SK-N-MC (cell line): ENCODE data around the gene SLC26A11.
"Not testable (repeated sequence)": the region's sequence is repeated elsewhere in the genome, so short reads cannot be mapped to it uniquely, and the experiment has no call there.

Experiments used
- DNase-seq: peaks from one replicate; pipeline ENCODE4 v3.0.0-alpha.2; 2011; ENCODE audit warnings: low read depth, low spot score
- H3K27ac ChIP-seq: fragments of 200-600 bp; sonication (generic); 2 replicates; pipeline ENCODE4 v1.5.1; 2016; ENCODE audit warnings: mixed run types
- H3K36me3 ChIP-seq: fragments of 200-600 bp; sonication (generic); 2 replicates; pipeline ENCODE4 v1.6.1; 2017; ENCODE audit warnings: antibody characterized with exemption, low read length, mixed read lengths; ENCODE audit not compliant: insufficient read depth
- H3K4me3 ChIP-seq: fragments of 200-600 bp; sonication (generic); 2 replicates; pipeline ENCODE4 v1.5.1; 2016
- H3K9ac ChIP-seq: fragments of 200-600 bp; sonication (generic); 2 replicates; pipeline ENCODE4 v1.8.0; 2017; ENCODE audit warnings: mixed run types, mixed read lengths; ENCODE audit not compliant: insufficient read length
- H3K9me3 ChIP-seq: fragments of 200-600 bp; sonication (generic); 2 replicates; pipeline ENCODE4 v1.6.1; 2017; ENCODE audit warnings: low read depth, mild to moderate bottlenecking, antibody characterized with exemption, low read length, moderate library complexity, mixed read lengths
- EZH2 ChIP-seq: fragments of 200-600 bp; sonication (generic); IDR thresholded peaks from one replicate; pipeline ENCODE4 v1.6.1; 2017; ENCODE audit warnings: antibody characterized with exemption
- FOXP2 ChIP-seq: optimal IDR thresholded peaks from 2 replicates; pipeline ENCODE3; 2011; ENCODE audit warnings: mild to moderate bottlenecking, moderate library complexity; ENCODE audit not compliant: insufficient read depth; ENCODE audit errors: extremely low read length, control extremely low read depth
- POLR2AphosphoS5 ChIP-seq: IDR thresholded peaks from 2 replicates; pipeline ENCODE4 v1.6.1; 2012; ENCODE audit warnings: mild to moderate bottlenecking, low read depth, low read length, borderline replicate concordance

Gene SLC26A11

GRCh38 chr17:80227666-80228065, 7.4 kb downstream of the SLC26A11 start:
- no peak overlapping the region for H3K4me3 ChIP-seq
- TF ChIP-seq POLR2AphosphoS5 (no peak), EZH2 (no peak), FOXP2 (no peak)
- no peak for DNase-seq
- no peak overlapping the region for H3K27ac ChIP-seq
- H3K9me3 ChIP-seq, result no peaks in the 10 kb centered on the region; the same call in 1 of the 2 replicates
- no peaks in the 10 kb centered on the region for H3K36me3 ChIP-seq
- H3K9ac ChIP-seq, result no peak overlapping the region

DNA sequence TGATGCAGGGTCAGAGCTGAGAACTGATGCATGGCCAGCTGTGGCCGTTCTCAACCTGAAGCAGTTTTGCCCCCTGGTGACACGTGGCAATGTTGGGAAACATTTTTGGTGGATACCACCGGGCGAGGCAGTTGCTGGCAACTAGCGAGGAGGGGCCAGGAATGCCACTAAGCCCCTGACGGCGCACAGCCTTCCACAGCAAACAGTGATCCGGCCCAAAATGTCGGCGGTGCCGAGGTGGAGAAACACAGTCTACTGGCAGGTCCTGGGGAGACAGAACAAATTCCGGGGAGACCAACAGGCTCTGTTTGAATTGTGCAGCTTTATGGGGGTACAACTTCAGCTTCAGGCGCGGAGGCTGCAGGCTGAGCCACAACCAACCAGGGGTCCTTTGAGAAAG, 8.2 kb downstream of the SLC26A11 start:
- Histone ChIP-seq H3K27ac (no peak overlapping the region), H3K9ac (no peak overlapping the region), H3K4me3 (no peak overlapping the region), H3K36me3 (no peaks in the 10 kb centered on the region), H3K9me3 (no peaks in the 10 kb centered on the region; the same call in 1 of the 2 replicates)
- DNase-seq, result no peak
- TF ChIP-seq POLR2AphosphoS5, result no peak
- TF ChIP-seq FOXP2, result no peak
- no peak for TF ChIP-seq EZH2

DNA sequence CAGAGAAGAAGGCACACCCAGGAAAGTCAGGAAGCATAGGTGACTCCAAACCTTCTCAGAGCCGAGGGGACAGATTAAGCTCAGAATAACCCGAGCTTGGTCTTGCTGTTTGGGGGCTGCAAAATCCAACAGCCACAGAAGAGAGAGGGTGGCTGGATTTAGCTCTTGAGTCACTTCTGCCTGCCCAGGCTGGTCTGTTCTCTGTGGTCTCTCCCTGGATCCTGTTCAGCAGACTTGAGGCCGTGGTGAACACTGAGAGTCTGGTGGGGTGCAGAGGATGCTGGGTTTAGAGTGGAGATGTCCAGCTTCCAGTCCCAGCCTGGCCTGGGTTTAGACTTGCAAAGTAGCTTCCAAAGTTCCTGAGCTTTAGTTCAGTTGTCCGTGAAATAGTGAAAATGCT, 8.8 kb downstream of the SLC26A11 start:
- no peaks in the 10 kb centered on the region for H3K36me3 ChIP-seq
- H3K27ac ChIP-seq, result no peak overlapping the region
- no peak overlapping the region for H3K4me3 ChIP-seq
- H3K9me3 ChIP-seq, result no peaks in the 10 kb centered on the region; the same call in 1 of the 2 replicates
- no peak for TF ChIP-seq POLR2AphosphoS5
- no peak for TF ChIP-seq FOXP2
- TF ChIP-seq EZH2, result no peak
- no peak overlapping the region for H3K9ac ChIP-seq
- DNase-seq, result no peak

- Histone ChIP-seq H3K36me3 (no peaks in the 10 kb centered on the region), H3K27ac (no peak overlapping the region), H3K9ac (no peak overlapping the region), H3K4me3 (no peak overlapping the region), H3K9me3 (no peaks in the 10 kb centered on the region; the same call in 1 of the 2 replicates)
- DNase-seq, result no peak
- no peak for TF ChIP-seq FOXP2
- TF ChIP-seq EZH2, result no peak
- no peak for TF ChIP-seq POLR2AphosphoS5
Observed at GRCh38 chr17:80232438-80232837, 12.2 kb downstream of the SLC26A11 start.

DNA sequence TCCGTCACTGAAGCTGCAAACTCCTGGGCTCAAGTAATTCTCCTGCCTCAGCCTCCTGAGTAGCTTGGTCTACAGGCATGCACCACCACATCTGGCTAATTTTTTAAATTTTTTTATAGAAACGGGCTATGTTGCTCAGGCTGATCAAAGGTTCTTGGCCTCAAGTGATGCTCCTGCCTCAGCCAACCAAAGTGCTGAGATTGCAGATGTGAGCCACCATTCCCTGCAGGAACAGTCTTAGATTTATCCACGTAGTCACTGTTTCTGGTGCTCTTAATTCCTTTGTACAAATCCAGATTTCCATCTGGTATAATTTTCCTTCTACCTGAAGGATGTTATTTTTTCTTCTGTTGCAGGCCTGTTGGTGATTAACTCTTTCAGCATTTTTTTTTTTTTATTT, 13.0 kb downstream of the SLC26A11 start:
- Histone ChIP-seq H3K9me3 (no peaks in the 10 kb centered on the region; the same call in 1 of the 2 replicates), H3K4me3 (no peak overlapping the region), H3K36me3 (no peaks in the 10 kb centered on the region), H3K27ac (no peak overlapping the region), H3K9ac (no peak overlapping the region)
- DNase-seq, result no peak
- TF ChIP-seq EZH2, result no peak
- TF ChIP-seq FOXP2, result no peak
- TF ChIP-seq POLR2AphosphoS5, result no peak

DNA sequence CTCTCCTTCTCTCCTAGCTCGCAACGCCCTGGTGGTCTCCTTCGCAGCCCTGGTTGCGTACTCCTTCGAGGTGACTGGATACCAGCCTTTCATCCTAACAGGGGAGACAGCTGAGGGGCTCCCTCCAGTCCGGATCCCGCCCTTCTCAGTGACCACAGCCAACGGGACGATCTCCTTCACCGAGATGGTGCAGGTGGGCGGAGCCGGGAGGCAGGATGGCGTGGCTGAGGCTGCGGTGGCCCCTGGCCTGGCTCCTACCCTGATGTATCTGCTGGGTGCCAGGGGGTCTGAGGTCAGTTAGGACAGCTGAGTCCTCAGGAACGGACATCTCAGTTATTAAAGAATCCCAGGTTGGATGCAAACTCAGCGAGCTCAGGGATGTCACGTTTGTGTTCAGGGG, 16.7 kb downstream of the SLC26A11 start:
- Histone ChIP-seq H3K27ac (no peak overlapping the region), H3K36me3 (no peaks in the 10 kb centered on the region), H3K9me3 (no peaks in the 10 kb centered on the region; the same call in 1 of the 2 replicates), H3K4me3 (no peak overlapping the region), H3K9ac (no peak overlapping the region)
- TF ChIP-seq FOXP2 (no peak), POLR2AphosphoS5 (no peak), EZH2 (no peak)
- DNase-seq, result no peak

GRCh38 chr17:80237386-80237785, 17.2 kb downstream of the SLC26A11 start:
- TF ChIP-seq POLR2AphosphoS5 (no peak), FOXP2 (no peak), EZH2 (no peak)
- H3K36me3 ChIP-seq, result no peaks in the 10 kb centered on the region
- no peak for DNase-seq
- H3K4me3 ChIP-seq, result no peak overlapping the region
- H3K27ac ChIP-seq, result no peak overlapping the region
- no peaks in the 10 kb centered on the region; the same call in 1 of the 2 replicates for H3K9me3 ChIP-seq
- no peak overlapping the region for H3K9ac ChIP-seq

GRCh38 chr17:80242505-80242904, 22.3 kb downstream of the SLC26A11 start:
- no peaks in the 10 kb centered on the region for H3K9me3 ChIP-seq
- H3K27ac ChIP-seq, result no peak overlapping the region
- no peak overlapping the region for H3K9ac ChIP-seq
- no peak for DNase-seq
- no peak for TF ChIP-seq EZH2
- H3K36me3 ChIP-seq, result no peaks in the 10 kb centered on the region
- no peak overlapping the region for H3K4me3 ChIP-seq

DNA sequence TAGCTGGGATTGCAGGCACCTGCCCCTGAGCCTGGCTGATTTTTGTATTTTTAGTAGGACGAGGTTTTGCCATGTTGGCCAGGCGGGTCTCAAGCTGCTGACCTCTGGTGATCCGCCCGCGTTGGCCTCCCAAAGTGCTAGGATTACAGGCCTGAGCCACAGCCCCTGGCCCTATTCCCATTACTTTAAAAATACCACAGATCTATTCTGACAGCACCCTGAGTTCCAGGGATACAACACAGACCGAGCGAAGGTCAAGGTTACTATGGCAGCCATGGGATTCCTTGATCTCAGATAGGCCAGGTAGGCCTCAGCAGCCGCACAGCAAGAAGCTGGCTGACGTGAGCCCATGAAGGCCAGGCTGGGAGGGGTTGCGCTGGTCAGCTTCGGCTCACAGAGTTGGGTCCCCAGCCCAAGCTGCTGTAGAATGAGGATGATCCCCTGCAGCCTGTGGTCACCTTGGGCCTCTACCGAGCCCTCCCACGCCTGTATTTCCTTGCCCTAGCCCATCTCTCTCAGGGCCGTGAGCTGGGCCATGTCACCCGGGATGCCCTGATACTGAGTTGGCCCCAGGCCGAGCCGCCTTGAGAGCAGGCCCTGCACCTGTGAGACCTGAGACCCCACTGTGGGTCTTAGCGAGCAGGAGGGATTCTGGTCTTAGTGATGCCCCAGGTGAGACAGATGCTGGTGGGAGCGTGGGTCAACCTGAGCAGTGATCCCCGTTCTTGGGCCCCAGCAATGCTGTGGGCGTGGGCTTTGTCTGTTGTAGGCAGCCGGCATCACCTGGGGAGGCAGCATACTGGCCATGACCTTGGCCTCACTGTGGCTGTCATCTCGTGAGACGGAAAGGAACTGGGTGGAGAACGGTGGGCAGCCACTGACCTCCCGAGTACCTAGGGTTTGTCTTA, 23.6 kb downstream of the SLC26A11 start:
- Histone ChIP-seq H3K9me3 (no peaks in the 10 kb centered on the region), H3K9ac (no peak overlapping the region), H3K36me3 (no peaks in the 10 kb centered on the region), H3K27ac (no peak overlapping the region), H3K4me3 (no peak overlapping the region)
- TF ChIP-seq FOXP2, result no peak
- no peak for TF ChIP-seq EZH2
- no peak for TF ChIP-seq POLR2AphosphoS5
- no peak for DNase-seq

GRCh38 chr17:80244448-80244847, 24.2 kb downstream of the SLC26A11 start:
- H3K4me3 ChIP-seq, H3K27ac ChIP-seq, DNase-seq, H3K36me3 ChIP-seq, H3K9ac ChIP-seq, H3K9me3 ChIP-seq: not testable (repeated sequence)
